Measurements from ENCODE around the gene GGCT.
"Not testable (repeated sequence)": the region's sequence is repeated elsewhere in the genome, so short reads cannot be mapped to it uniquely, and the experiment has no call there.

The GGCT gene, protein sequence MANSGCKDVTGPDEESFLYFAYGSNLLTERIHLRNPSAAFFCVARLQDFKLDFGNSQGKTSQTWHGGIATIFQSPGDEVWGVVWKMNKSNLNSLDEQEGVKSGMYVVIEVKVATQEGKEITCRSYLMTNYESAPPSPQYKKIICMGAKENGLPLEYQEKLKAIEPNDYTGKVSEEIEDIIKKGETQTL

DNA sequence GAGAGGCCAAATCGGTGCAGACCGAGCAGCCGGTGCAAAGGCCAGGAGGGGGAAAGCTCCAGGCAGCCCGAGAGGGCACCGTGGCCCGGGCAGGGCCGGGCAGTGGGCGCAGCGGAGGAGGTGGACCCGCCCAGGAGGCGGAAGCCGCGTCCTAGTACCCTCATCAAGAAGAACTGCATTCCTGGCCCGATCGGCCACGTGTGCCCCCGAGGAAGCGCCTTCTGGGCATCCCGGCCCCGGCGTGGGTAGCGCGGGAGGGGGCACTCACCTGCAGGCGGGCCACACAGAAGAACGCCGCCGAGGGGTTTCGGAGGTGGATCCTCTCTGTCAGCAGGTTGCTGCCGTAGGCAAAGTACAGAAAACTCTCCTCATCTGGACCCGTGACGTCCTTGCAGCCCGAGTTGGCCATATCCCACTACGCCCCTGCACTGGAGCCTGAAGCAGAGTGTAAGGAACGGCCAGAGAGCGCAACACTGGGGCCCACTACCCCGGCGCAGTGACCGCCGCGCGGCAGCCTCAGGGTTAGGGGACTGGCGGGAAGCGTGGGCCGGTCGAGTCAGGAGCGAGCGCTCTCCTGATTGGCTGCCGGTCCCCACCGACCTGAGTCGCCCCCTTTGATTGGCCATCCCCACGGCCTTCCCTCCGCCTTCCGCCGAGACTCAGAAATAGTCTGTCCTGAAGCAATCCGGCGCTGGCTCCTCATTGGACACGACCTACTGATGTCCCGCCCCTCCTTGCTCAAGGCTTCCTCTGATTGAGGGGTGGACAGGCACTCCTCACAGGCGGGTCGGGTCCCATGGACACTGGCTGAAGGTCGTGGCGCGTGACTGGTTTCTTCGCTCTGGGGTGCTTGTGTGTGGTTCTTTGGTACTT lies at the start of gene GGCT:
Gene GGCT, minus strand, starts transcription at position 529 of the 873 bp plus-strand sequence. Its CDS starts 120 bp downstream, at position 409.
- peak; percentile 84 for DNase-seq (ENCODE audit: low read depth)

- DNase-seq (ENCODE audit: low read depth) = no peak
Observed at GRCh38 chr7:30553546-30553945, 48.9 kb upstream of the GGCT start.

GRCh38 chr7:30553141-30553540 lies 48.5 kb upstream of the GGCT start:
- DNase-seq (ENCODE audit: low read depth) = no peak

GRCh38 chr7:30552330-30552729 lies 47.7 kb upstream of the GGCT start:
- no peak for DNase-seq (ENCODE audit: low read depth)

- no peak for DNase-seq (ENCODE audit: low read depth)
Observed at GRCh38 chr7:30549931-30550493, 45.4 kb upstream of the GGCT start.

DNA sequence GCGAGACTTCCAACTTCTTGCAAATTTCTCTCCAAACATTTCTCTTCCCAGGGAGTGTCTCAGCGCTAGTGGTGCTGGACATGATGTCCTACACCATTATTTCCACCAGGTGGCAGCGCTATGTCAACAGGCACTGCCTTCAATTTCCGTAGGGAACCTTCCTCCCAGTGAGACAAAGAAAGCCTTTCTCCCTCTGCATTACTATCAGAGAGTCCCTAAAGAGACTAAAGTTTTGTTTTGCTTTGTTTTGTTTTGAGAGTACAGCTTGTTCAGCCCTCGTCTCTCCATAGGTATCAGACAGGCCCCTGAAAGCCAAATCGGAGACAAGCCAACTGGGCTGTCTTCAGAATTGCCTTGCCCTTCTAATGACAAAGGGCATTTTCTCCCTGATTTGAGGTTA lies 44.2 kb upstream of the GGCT start:
- no peak for DNase-seq (ENCODE audit: low read depth)

GRCh38 chr7:30546596-30546995 lies 42.0 kb upstream of the GGCT start:
- no peak for DNase-seq (ENCODE audit: low read depth)

DNA sequence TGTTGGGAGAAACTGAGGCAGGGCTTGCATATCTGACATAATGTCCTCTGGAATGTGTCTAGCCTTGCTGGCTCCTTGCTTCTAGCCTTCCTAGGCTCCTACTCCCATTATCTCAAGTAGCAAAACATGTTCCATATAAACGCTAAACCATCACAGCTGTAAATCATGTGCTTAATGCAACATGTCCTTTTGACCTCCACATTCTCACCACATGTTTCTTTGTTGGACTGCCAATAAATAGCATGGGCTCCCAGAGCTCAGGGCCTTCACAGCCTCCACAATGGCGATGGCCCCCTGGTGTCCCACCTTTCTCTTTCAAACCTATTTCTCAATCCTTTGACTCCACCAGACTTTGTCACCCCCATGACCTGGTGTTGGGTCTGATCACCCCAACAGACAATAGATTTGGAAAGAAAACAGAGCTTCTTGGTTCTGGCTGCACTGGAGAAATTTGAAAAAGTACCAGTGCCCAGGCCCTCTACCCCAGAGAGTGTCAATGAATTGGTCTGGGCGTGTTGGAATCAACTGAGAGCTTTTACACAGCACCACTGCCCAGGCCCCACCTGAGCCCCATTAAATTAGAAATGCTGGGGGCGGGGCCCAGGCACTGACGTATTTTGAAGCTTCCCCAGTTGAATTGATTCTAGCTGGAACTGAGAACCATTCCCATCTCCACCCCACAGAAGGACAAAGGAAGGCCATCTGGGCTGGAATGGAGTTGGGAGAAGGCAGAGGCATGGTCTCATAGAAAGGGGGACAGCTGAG lies 41.3 kb upstream of the GGCT start:
- no peak for DNase-seq (ENCODE audit: low read depth)

- no peak for DNase-seq (ENCODE audit: low read depth)
Observed at GRCh38 chr7:30543813-30544525, 39.3 kb upstream of the GGCT start.

- DNase-seq (ENCODE audit: low read depth) = not testable (repeated sequence)
Observed at GRCh38 chr7:30543115-30543514, 38.5 kb upstream of the GGCT start.

GRCh38 chr7:30533886-30534285 lies 29.3 kb upstream of the GGCT start:
- DNase-seq (ENCODE audit: low read depth) = no peak

- DNase-seq (ENCODE audit: low read depth) = no peak
Observed at GRCh38 chr7:30531286-30531685, 26.7 kb upstream of the GGCT start.

DNA sequence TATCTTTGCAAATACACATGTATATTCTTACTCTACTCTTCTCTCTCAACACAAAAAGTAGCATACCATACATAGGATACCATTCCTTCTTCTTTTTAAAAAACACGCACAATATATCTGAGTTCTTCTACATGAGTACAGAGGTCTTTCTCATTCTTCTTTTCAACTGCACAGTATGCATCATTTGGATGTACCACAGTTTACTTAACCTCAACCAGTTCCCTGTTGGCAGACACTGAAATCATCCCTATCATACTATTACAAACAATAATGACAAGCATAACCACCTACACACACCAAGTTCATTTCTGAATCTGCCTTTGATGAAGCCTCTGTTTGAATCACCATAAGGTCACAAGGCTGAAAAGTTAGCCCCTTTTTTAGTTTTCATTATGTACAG lies 25.7 kb upstream of the GGCT start:
- no peak for DNase-seq (ENCODE audit: low read depth)

GRCh38 chr7:30528779-30529178 lies 24.1 kb upstream of the GGCT start:
- no peak for DNase-seq (ENCODE audit: low read depth)

GRCh38 chr7:30527297-30527696 lies 22.7 kb upstream of the GGCT start:
- DNase-seq (ENCODE audit: low read depth) = not testable (repeated sequence)

- no peak for DNase-seq (ENCODE audit: low read depth)
Observed at GRCh38 chr7:30526163-30526562, 21.5 kb upstream of the GGCT start.

GRCh38 chr7:30525429-30525828 lies 20.8 kb upstream of the GGCT start:
- no peak for DNase-seq (ENCODE audit: low read depth)

GRCh38 chr7:30524545-30524944 lies 19.9 kb upstream of the GGCT start:
- DNase-seq (ENCODE audit: low read depth) = no peak

DNA sequence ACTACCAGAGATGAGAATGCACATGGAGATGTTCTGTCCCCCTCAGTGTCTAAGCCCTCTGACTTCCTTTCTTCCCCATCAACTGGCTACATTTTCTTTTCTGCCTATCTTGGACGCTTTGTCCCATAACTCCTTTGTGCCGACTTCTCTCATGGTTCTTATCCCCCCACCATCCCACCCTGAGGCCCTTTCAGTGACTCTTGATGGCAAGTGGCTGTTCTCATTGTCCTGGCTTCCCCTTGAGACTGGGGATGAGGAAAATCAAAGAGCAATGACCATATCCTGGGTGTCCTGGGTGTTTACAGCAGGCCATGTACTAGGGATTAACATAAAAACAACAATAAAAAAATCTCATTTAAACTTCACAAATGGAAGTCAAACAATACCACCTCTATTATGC lies 18.8 kb upstream of the GGCT start:
- no peak for DNase-seq (ENCODE audit: low read depth)

DNA sequence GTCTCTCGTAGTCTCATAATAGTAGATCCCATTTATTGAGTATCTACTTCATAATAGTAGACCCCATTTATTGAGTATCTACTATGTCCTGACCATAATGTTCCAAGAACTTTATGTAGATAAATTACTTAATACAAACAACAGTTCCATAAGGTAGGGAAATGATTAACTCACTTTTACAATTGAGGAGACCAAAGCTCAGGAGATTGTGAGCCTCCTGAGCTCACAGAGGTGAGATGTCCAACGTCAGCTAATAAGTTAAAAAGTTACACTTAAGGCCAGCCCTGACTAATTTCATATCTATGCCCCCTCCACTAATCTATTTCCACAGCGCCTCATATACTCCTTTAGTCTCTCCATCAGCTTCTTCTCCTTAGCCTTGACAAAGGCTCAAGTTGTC lies 17.5 kb upstream of the GGCT start:
- DNase-seq (ENCODE audit: low read depth) = no peak

- DNase-seq (ENCODE audit: low read depth) = no peak
Observed at GRCh38 chr7:30521532-30521931, 16.9 kb upstream of the GGCT start.

- no peak for DNase-seq (ENCODE audit: low read depth)
Observed at GRCh38 chr7:30519122-30519521, 14.5 kb upstream of the GGCT start.

All from stimulated activated CD8-positive, alpha-beta memory T cell treated with anti-CD3 and anti-CD28 coated beads, Interleukin-15, amount 100 ng/mL, for 24 hours (primary cell).